BE2C (cell line): ENCODE results near the gene ACD.

Experiments
- DNase-seq: peaks from one replicate; pipeline ENCODE4 v3.0.0-alpha.2; 2020
- H3K27me3 ChIP-seq: fragments of 250-450 bp; sonication (Bioruptor Pico); 2 replicates; pipeline ENCODE4 v1.5.1; 2020; ENCODE audit warnings: mild to moderate bottlenecking
- H3K36me3 ChIP-seq: fragments of 250-450 bp; sonication (Bioruptor Pico); 2 replicates; pipeline ENCODE4 v1.5.1; 2020; ENCODE audit warnings: mild to moderate bottlenecking
- H3K4me1 ChIP-seq: fragments of 250-450 bp; sonication (Bioruptor Pico); 2 replicates; pipeline ENCODE4 v1.5.1; 2020
- H3K4me3 ChIP-seq: 2 replicates; pipeline ENCODE4 v1.5.1; 2011; ENCODE audit warnings: low read depth, low read length
- H3K9me3 ChIP-seq: fragments of 250-450 bp; sonication (Bioruptor Pico); 2 replicates; pipeline ENCODE4 v1.5.1; 2020
- TF ChIP-seq, protein P1 (sequence below): IDR thresholded peaks from 2 replicates; pipeline ENCODE4 v1.5.1; 2012; ENCODE audit warnings: mild to moderate bottlenecking, low read depth, low read length

Gene ACD

DNA sequence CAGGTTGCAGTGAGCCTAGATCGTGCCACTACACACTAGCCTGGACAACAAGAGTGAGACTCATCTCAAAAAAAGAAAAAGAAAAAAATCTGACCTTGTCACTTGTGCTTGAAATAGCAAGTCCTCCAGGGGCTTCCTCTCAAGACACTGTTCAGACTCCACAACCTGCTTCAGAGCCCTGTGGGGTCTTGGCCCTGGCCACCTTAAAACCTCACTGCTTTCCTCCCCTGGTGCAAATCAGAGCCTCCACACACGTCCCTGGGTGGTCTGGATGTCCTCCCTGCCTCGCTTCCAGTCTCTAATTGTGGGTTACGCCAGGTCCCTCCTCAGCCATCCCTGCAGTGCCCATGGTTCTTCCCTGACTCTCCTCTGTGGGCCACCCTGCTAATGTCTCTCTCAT, 4.7 kb downstream of the ACD start:
- no peaks in the 10 kb centered on the region for H3K9me3 ChIP-seq
- H3K36me3 ChIP-seq = peaks cover 19% of the 10 kb centered on the region
- H3K27me3 ChIP-seq = no peaks in the 10 kb centered on the region
- no peak overlapping the region for H3K4me3 ChIP-seq
- TF ChIP-seq, protein P1, sequence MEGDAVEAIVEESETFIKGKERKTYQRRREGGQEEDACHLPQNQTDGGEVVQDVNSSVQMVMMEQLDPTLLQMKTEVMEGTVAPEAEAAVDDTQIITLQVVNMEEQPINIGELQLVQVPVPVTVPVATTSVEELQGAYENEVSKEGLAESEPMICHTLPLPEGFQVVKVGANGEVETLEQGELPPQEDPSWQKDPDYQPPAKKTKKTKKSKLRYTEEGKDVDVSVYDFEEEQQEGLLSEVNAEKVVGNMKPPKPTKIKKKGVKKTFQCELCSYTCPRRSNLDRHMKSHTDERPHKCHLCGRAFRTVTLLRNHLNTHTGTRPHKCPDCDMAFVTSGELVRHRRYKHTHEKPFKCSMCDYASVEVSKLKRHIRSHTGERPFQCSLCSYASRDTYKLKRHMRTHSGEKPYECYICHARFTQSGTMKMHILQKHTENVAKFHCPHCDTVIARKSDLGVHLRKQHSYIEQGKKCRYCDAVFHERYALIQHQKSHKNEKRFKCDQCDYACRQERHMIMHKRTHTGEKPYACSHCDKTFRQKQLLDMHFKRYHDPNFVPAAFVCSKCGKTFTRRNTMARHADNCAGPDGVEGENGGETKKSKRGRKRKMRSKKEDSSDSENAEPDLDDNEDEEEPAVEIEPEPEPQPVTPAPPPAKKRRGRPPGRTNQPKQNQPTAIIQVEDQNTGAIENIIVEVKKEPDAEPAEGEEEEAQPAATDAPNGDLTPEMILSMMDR = no peak
- no peak for DNase-seq
- H3K4me1 ChIP-seq = peaks cover 2% of the 10 kb centered on the region; the same call in 1 of the 2 replicates

DNA sequence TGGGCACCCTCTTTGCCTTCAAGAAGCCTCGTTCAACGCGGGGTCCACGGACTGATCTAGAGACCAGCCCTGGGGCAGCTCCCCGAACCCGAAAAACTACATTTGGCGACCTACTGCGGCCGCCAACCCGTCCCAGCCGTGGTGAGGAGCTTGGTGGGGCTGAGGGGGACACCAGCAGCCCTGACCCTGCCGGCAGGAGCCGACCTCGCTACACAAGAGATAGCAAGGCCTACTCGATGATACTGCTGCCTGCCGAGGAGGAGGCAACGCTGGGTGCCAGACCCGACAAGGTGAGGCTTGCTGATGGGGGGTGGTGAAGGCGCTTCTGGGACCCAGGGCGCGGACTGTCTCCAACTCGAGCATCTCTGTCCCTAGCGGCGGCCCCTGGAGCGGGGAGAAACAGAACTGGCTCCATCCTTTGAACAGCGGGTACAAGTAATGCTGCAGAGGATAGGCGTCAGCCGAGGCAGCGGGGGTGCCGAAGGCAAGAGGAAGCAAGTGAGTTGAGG, 5.6 kb downstream of the ACD start:
- Histone ChIP-seq H3K9me3 (no peaks in the 10 kb centered on the region), H3K4me3 (peak overlapping the region; percentile 91; the same call in 1 of the 2 replicates), H3K27me3 (no peaks in the 10 kb centered on the region), H3K4me1 (peaks cover 2% of the 10 kb centered on the region; the same call in 1 of the 2 replicates), H3K36me3 (peaks cover 19% of the 10 kb centered on the region)
- peak; percentile 13 for DNase-seq
- TF ChIP-seq, protein P1 = no peak

DNA sequence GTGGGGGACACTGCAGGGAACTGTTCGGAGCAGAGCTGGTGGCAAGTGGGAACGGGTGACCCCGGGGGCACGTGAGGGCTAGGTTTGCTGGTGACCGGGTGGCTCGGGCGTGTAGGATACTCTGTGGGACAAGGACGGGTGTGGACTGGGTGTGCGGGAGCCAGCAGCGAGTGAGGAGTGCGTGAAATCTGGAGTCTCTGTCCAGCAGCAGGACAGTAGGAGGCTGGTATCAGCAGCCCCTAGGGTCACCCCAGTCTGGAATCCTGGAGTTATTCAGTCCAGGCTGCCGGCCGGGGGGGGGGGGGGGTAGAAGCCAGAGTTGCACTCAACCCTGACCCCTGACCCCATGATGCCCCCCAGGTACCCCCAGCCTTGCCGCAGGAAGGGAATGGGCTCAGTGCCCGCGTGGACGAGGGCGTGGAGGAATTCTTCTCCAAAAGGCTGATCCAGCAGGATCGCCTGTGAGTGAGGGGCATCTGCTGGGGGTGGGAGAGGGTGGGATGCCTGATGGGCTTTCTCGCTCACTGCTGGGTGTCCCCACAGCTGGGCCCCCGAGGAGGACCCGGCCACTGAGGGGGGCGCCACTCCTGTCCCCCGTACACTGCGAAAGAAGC, 6.2 kb downstream of the ACD start:
- Histone ChIP-seq H3K36me3 (peaks cover 19% of the 10 kb centered on the region), H3K4me3 (peak overlapping the region; percentile 91), H3K27me3 (no peaks in the 10 kb centered on the region), H3K4me1 (peaks cover 2% of the 10 kb centered on the region; the same call in 1 of the 2 replicates), H3K9me3 (no peaks in the 10 kb centered on the region)
- TF ChIP-seq, protein P1 = no peak
- DNase-seq = no peak

DNA sequence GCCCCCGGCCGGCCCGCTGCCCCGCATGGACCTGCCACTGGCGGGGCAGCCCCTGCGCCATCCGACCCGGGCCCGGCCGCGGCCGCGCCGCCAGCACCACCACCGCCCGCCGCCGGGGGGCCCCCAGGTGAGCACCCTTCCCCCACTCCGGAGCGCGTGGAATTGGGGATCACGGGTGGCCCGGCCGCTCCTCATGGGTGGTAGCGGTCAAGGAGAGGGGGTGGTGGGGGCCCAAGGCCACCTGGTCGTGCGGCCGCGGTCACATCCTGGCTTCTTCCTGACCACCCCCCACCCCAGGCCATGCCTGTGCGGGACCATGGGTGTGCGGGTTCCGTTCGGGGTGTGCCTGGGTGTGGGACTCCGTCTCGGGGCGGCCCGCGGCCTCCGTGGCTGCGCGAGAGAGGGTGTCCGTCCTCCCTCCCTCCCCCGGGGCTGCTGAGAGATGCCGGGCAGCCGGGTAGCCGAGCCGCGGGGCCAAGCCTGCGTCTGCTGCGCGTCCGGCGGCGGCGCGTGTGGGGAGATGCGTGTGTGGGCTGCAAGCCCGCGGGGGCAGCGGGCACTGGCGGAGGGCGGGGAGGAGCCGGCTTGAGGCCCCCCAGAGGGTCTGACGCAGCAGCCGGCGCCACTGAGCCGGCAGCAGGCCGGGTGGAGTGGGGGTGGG, 6.8 kb downstream of the ACD start:
- Histone ChIP-seq H3K4me3 (peak overlapping the region; percentile 91), H3K36me3 (peaks cover 19% of the 10 kb centered on the region), H3K4me1 (peaks cover 2% of the 10 kb centered on the region; the same call in 1 of the 2 replicates), H3K27me3 (no peaks in the 10 kb centered on the region), H3K9me3 (no peaks in the 10 kb centered on the region)
- peak; percentile 74 for DNase-seq
- TF ChIP-seq, protein P1 = peak; percentile 23; the same call in 1 of the 2 replicates

DNA sequence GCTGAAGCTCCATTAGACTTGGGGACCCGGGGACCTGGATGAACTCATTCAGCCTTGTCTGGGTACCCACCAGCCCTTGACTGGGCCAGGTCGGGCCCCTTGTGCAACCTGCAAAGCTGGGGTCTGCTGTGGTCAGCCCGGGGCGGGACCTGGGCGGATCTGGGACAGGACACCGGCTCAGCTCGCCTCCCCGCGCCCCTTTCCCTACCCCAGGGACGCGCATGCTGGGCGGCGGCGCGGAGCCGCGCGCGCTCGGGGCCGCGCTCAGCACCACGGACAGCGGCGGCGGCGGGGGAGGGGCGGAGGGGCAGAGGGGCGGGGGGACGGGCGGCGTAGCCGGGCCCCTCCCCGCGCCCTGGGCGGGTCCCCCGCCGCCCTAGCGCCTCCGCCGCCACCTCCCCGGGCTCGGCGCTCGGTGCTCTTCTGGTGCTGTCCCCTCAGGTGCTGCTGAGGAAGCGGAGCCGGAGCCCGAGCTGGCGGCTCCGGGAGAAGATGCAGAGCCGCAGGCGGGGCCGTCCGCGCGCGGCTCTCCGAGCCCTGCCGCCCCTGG, 7.4 kb downstream of the ACD start:
- H3K27me3 ChIP-seq = no peaks in the 10 kb centered on the region
- H3K9me3 ChIP-seq = no peaks in the 10 kb centered on the region
- peaks cover 19% of the 10 kb centered on the region for H3K36me3 ChIP-seq
- H3K4me1 ChIP-seq = peaks cover 2% of the 10 kb centered on the region; the same call in 1 of the 2 replicates
- DNase-seq = peak; percentile 63
- peak overlapping the region; percentile 91 for H3K4me3 ChIP-seq
- TF ChIP-seq, protein P1 = no peak
